HG03460 (cell line): ENCODE measurements around the gene SNRPA.
"Not testable (repeated sequence)": the region's sequence is repeated elsewhere in the genome, so short reads cannot be mapped to it uniquely, and the experiment has no call there.

Experiments used
- ATAC-seq: cut with Tn5 transposase; IDR thresholded peaks from one replicate; pipeline ENCODE4 v1.9.1; 2021; ENCODE audit not compliant: unreplicated experiment

Gene SNRPA

GRCh38 chr19:40721140-40721486 lies 29.9 kb upstream of the SNRPA start:
- ATAC-seq, result no peak

GRCh38 chr19:40721936-40722661 lies 28.9 kb upstream of the SNRPA start:
- no peak for ATAC-seq

GRCh38 chr19:40723661-40724254 lies 27.2 kb upstream of the SNRPA start:
- ATAC-seq, result no peak

- ATAC-seq, result no peak
These were observed 26.7 kb upstream of the SNRPA start for GRCh38 chr19:40724315-40724714.

- ATAC-seq, result no peak
These were observed 26.1 kb upstream of the SNRPA start for GRCh38 chr19:40724855-40725254.

- ATAC-seq, result no peak
These were observed 24.7 kb upstream of the SNRPA start for GRCh38 chr19:40726279-40726678.

- not testable (repeated sequence) for ATAC-seq
These were observed 20.9 kb upstream of the SNRPA start for GRCh38 chr19:40730065-40730464.

- not testable (repeated sequence) for ATAC-seq
These were observed 18.7 kb upstream of the SNRPA start for GRCh38 chr19:40732304-40732703.

- no peak for ATAC-seq
These were observed 17.9 kb upstream of the SNRPA start for GRCh38 chr19:40733149-40733548.

GRCh38 chr19:40735013-40735771 lies 15.8 kb upstream of the SNRPA start:
- ATAC-seq, result no peak

GRCh38 chr19:40736661-40737060 lies 14.3 kb upstream of the SNRPA start:
- ATAC-seq, result no peak

- ATAC-seq, result no peak
These were observed 13.8 kb upstream of the SNRPA start for GRCh38 chr19:40737102-40737644.

GRCh38 chr19:40739030-40739839 lies 11.8 kb upstream of the SNRPA start:
- ATAC-seq, result no peak

- no peak for ATAC-seq
These were observed 10.9 kb upstream of the SNRPA start for GRCh38 chr19:40739871-40740703.

GRCh38 chr19:40740747-40741146 lies 10.3 kb upstream of the SNRPA start:
- ATAC-seq, result no peak

- ATAC-seq, result no peak
These were observed 9.2 kb upstream of the SNRPA start for GRCh38 chr19:40741527-40742390.

GRCh38 chr19:40742477-40742876 lies 8.5 kb upstream of the SNRPA start:
- ATAC-seq, result no peak

GRCh38 chr19:40742886-40743285 lies 8.1 kb upstream of the SNRPA start:
- ATAC-seq, result no peak

- ATAC-seq, result no peak
These were observed 7.1 kb upstream of the SNRPA start for GRCh38 chr19:40743926-40744325.
